GM18505 (cell line): ENCODE results near the gene ABCA13.

ENCODE experiments used
- ATAC-seq: cut with Tn5 transposase; IDR thresholded peaks from one replicate; pipeline ENCODE4 v1.9.1; 2021; ENCODE audit not compliant: unreplicated experiment
- POLR2A ChIP-seq: IDR thresholded peaks from 4 replicates; pipeline ENCODE4 v1.6.1; 2011; ENCODE audit warnings: borderline replicate concordance; ENCODE audit not compliant: insufficient read depth, insufficient read length; ENCODE audit errors: extremely low read depth

The ABCA13 gene

GRCh38 chr7:48575516-48575915, 404.3 kb downstream of the ABCA13 start:
- no peak for TF ChIP-seq POLR2A
- no peak for ATAC-seq

- no peak for ATAC-seq
- TF ChIP-seq POLR2A: no peak
These were observed 416.2 kb downstream of the ABCA13 start for GRCh38 chr7:48587475-48587874.

GRCh38 chr7:48594349-48594748, 423.1 kb downstream of the ABCA13 start:
- no peak for ATAC-seq
- TF ChIP-seq POLR2A: no peak

- no peak for TF ChIP-seq POLR2A
- no peak for ATAC-seq
These were observed 424.5 kb downstream of the ABCA13 start for GRCh38 chr7:48595756-48596155.

GRCh38 chr7:48610705-48611104, 439.4 kb downstream of the ABCA13 start:
- no peak for ATAC-seq
- no peak for TF ChIP-seq POLR2A

GRCh38 chr7:48611993-48612392, 440.7 kb downstream of the ABCA13 start:
- no peak for TF ChIP-seq POLR2A
- ATAC-seq: no peak

- TF ChIP-seq POLR2A: no peak
- no peak for ATAC-seq
These were observed 446.2 kb downstream of the ABCA13 start for GRCh38 chr7:48617508-48617907.

- TF ChIP-seq POLR2A: no peak
- ATAC-seq: no peak
These were observed 446.7 kb downstream of the ABCA13 start for GRCh38 chr7:48617993-48618392.

- ATAC-seq: no peak
- no peak for TF ChIP-seq POLR2A
These were observed 449.8 kb downstream of the ABCA13 start for GRCh38 chr7:48621076-48621475.

- ATAC-seq: no peak
- TF ChIP-seq POLR2A: no peak
These were observed 455.9 kb downstream of the ABCA13 start for GRCh38 chr7:48627164-48627563.

GRCh38 chr7:48628793-48629349, 457.6 kb downstream of the ABCA13 start:
- no peak for TF ChIP-seq POLR2A

GRCh38 chr7:48634116-48634632, 462.9 kb downstream of the ABCA13 start:
- no peak for TF ChIP-seq POLR2A
- no peak for ATAC-seq

More at GRCh38 chr7:48628793-48629349, 457.6 kb downstream of the ABCA13 start:
- no peak for ATAC-seq

GRCh38 chr7:48635796-48636195, 464.5 kb downstream of the ABCA13 start:
- no peak for TF ChIP-seq POLR2A
- ATAC-seq: no peak

GRCh38 chr7:48636391-48637015, 465.2 kb downstream of the ABCA13 start:
- no peak for ATAC-seq

More at GRCh38 chr7:48636391-48637015, 465.2 kb downstream of the ABCA13 start:
- no peak for TF ChIP-seq POLR2A
